Retinal pigment epithelial cell (primary cell): ENCODE data around the gene GAK.

Source experiments
- DNase-seq: peaks from one replicate; pipeline ENCODE4 v3.0.0-alpha.2; 2010; ENCODE audit warnings: low read depth
- H3K4me3 ChIP-seq: 2 replicates; pipeline ENCODE4 v1.5.1; 2011; ENCODE audit warnings: mild to moderate bottlenecking, low read length, control low read depth, moderate library complexity
- CTCF ChIP-seq: conservative IDR thresholded peaks from 2 replicates; pipeline ENCODE4 v1.5.1; 2011; ENCODE audit warnings: low read depth, low read length, control low read depth, inconsistent platforms

GAK gene

GRCh38 chr4:958696-959337, 26.7 kb upstream of the GAK start:
- TF ChIP-seq CTCF = no peak
- H3K4me3 ChIP-seq = no peak overlapping the region
- no peak for DNase-seq

GRCh38 chr4:958314-958665, 26.2 kb upstream of the GAK start:
- no peak for DNase-seq
- no peak for TF ChIP-seq CTCF
- no peak overlapping the region for H3K4me3 ChIP-seq

- no peak overlapping the region for H3K4me3 ChIP-seq
- DNase-seq = no peak
- no peak for TF ChIP-seq CTCF
These were observed 25.6 kb upstream of the GAK start for GRCh38 chr4:957581-958313.

- DNase-seq = no peak
- H3K4me3 ChIP-seq = no peak overlapping the region
- no peak for TF ChIP-seq CTCF
These were observed 25.1 kb upstream of the GAK start for GRCh38 chr4:957231-957580.

GRCh38 chr4:956531-957230, 24.6 kb upstream of the GAK start:
- TF ChIP-seq CTCF = no peak
- no peak for DNase-seq
- H3K4me3 ChIP-seq = no peak overlapping the region

GRCh38 chr4:955931-956381, 23.8 kb upstream of the GAK start:
- DNase-seq = no peak
- H3K4me3 ChIP-seq = no peak overlapping the region
- TF ChIP-seq CTCF = no peak
